ENCODE measurements around the gene TMPO. TPM values are rescaled to one million over a fixed set of nuclear protein-coding genes. Genes with fewer than 3 reads are reported as not detected.

The TMPO gene
- total RNA-seq, 6 experiments from 2014 or later, result 19.8 to 43.2 (median 29.9) TPM

- DNase-seq (no peak), ATAC-seq (peak; percentile 53 to 67 (median 62))
- TF ChIP-seq POLR2A (IDR thresholded peaks at IDR 0.05), result no peak
- TF ChIP-seq CTCF (IDR thresholded peaks at IDR 0.05), result peak; percentile 57 to 62 (median 61)
- H3K36me3 ChIP-seq, result peaks cover 0 to 16% (median 3%) of the 10 kb centered on the region in 4 donors
- H3K4me1 ChIP-seq, result peaks cover 0 to 46% (median 12%) of the 10 kb centered on the region in 4 donors
- no peaks in the 10 kb centered on the region for H3K9me3 ChIP-seq
- no peak overlapping the region for H3K4me3 ChIP-seq
- H3K27me3 ChIP-seq, result no peaks in the 10 kb centered on the region
- peak overlapping the region in 2 of 3 donors; percentile 20 to 30 for H3K27ac ChIP-seq
- 64% methylated on average over 4 of the region's 4 CpGs for WGBS (ENCODE audit: insufficient coverage, low coverage, low lambda C conversion rate, missing lambda C conversion rate)
- intact Hi-C loops (cut with DNase I), result no loop called here
Observed at GRCh38 chr12:98532687-98533304, 17.4 kb downstream of the TMPO start.

GRCh38 chr12:98533723-98534251 lies 18.4 kb downstream of the TMPO start:
- ATAC-seq (peak; percentile 74 to 85 (median 81)), DNase-seq (peak in 1 of 3 donors; percentile 57)
- Histone ChIP-seq H3K27me3 (no peaks in the 10 kb centered on the region), H3K9me3 (no peaks in the 10 kb centered on the region), H3K4me1 (peaks cover 0 to 51% (median 12%) of the 10 kb centered on the region in 4 donors), H3K36me3 (peaks cover 0 to 16% (median 2%) of the 10 kb centered on the region in 4 donors), H3K4me3 (no peak overlapping the region), H3K27ac (peak overlapping the region in 2 of 3 donors; percentile 20 to 30)
- 50% methylated on average over 4 of the region's 4 CpGs for WGBS (ENCODE audit: insufficient coverage, low coverage, low lambda C conversion rate, missing lambda C conversion rate)
- intact Hi-C loops (cut with DNase I), result no loop called here
- TF ChIP-seq POLR2A (IDR thresholded peaks at IDR 0.05) (no peak), CTCF (IDR thresholded peaks at IDR 0.05) (no peak)

GRCh38 chr12:98538031-98538430 lies 22.6 kb downstream of the TMPO start:
- no peaks in the 10 kb centered on the region for H3K27me3 ChIP-seq
- H3K4me3 ChIP-seq, result no peak overlapping the region
- 18% methylated on average over 4 of the region's 4 CpGs for WGBS (ENCODE audit: insufficient coverage, low coverage, low lambda C conversion rate, missing lambda C conversion rate)
- H3K36me3 ChIP-seq, result peaks cover 0 to 13% (median 0%) of the 10 kb centered on the region in 4 donors
- TF ChIP-seq POLR2A (IDR thresholded peaks at IDR 0.05) (no peak), CTCF (IDR thresholded peaks at IDR 0.05) (no peak)
- intact Hi-C loops (cut with DNase I), result no loop called here
- peaks cover 0 to 49% (median 11%) of the 10 kb centered on the region in 4 donors for H3K4me1 ChIP-seq
- peak overlapping the region in 2 of 3 donors; percentile 49 to 75 for H3K27ac ChIP-seq
- no peak for DNase-seq
- no peaks in the 10 kb centered on the region for H3K9me3 ChIP-seq
- ATAC-seq, result peak; percentile 56 to 87 (median 82)

- peaks cover 0 to 26% (median 3%) of the 10 kb centered on the region in 4 donors for H3K36me3 ChIP-seq
Observed at GRCh38 chr12:98543701-98544100, 28.3 kb downstream of the TMPO start.

More at GRCh38 chr12:98543701-98544100, 28.3 kb downstream of the TMPO start:
- TF ChIP-seq CTCF (IDR thresholded peaks at IDR 0.05) (no peak), POLR2A (IDR thresholded peaks at IDR 0.05) (no peak)
- no peak for DNase-seq
- Histone ChIP-seq H3K9me3 (no peaks in the 10 kb centered on the region), H3K4me3 (no peak overlapping the region), H3K27ac (no peak overlapping the region), H3K4me1 (no peaks in the 10 kb centered on the region), H3K27me3 (no peaks in the 10 kb centered on the region)
- ATAC-seq, result no peak
- intact Hi-C loops (cut with DNase I), result no loop called here

Measured in right lobe of liver (tissue), 6 donors.